Caco-2 (cell line): ENCODE results near the gene TTC9C. TPM values are rescaled to one million over a fixed set of nuclear protein-coding genes. Genes with fewer than 3 reads are reported as not detected.
"Not testable (repeated sequence)": the region's sequence is repeated elsewhere in the genome, so short reads cannot be mapped to it uniquely, and the experiment has no call there.

Source experiments
- BruUV-seq: library from RNA; stranded (reverse); fragments of 400-500 nt; replicated peaks from 2 replicates; lab custom pipeline; 2021; lab: Mats Ljungman, UMichigan
- CTCF ChIA-PET: fragments of 300-600 bp; sonication (Branson Sonifier 250); formaldehyde crosslinking; loops from one replicate; lab custom pipeline; 2022; ENCODE audit warnings: antibody characterized with exemption; lab: Charles Lee
- POLR2A ChIA-PET: fragments of 300-600 bp; sonication (Branson Sonifier 250); formaldehyde crosslinking; loops from one replicate; lab custom pipeline; 2022; ENCODE audit warnings: antibody characterized with exemption; lab: Charles Lee
- DNase-seq, 2 experiments: peaks; one replicate each; pipeline versions ENCODE4 v3.0.0 to v3.0.0-alpha.2; 2020 to 2022
- H3K27me3 ChIP-seq: replicated peaks from 2 replicates; pipeline ENCODE4 v1.6.0; 2011; ENCODE audit warnings: low read length; ENCODE audit not compliant: control insufficient read depth, insufficient read depth
- H3K36me3 ChIP-seq: 2 replicates; pipeline ENCODE4 v1.5.1; 2011; ENCODE audit warnings: low read length; ENCODE audit not compliant: control insufficient read depth, insufficient read depth
- H3K4me1 ChIP-seq: fragments of 250-450 bp; sonication (Bioruptor Pico); 2 replicates; pipeline ENCODE4 v1.5.1; 2020; ENCODE audit warnings: mild to moderate bottlenecking
- H3K4me3 ChIP-seq: 2 replicates; pipeline ENCODE4 v1.5.1; 2011; ENCODE audit warnings: low read depth, mild to moderate bottlenecking, control low read depth, low read length
- H3K9me3 ChIP-seq: fragments of 250-450 bp; sonication (Bioruptor Pico); 2 replicates; pipeline ENCODE4 v1.5.1; 2020; ENCODE audit warnings: mild to moderate bottlenecking, moderate library complexity
- H3K27ac Mint-ChIP-seq: one replicate; pipeline ENCODE4 v1.8.0; 2022; ENCODE audit warnings: mixed read lengths; ENCODE audit not compliant: unreplicated experiment
- H3K27me3 Mint-ChIP-seq: one replicate; pipeline ENCODE4 v1.8.0; 2022; ENCODE audit warnings: mixed read lengths; ENCODE audit not compliant: insufficient read depth, unreplicated experiment
- H3K36me3 Mint-ChIP-seq: one replicate; pipeline ENCODE4 v1.8.0; 2022; ENCODE audit warnings: mild to moderate bottlenecking, mixed read lengths; ENCODE audit not compliant: insufficient read depth, unreplicated experiment
- H3K4me1 Mint-ChIP-seq: one replicate; pipeline ENCODE4 v1.8.0; 2022; ENCODE audit warnings: low read depth, mixed read lengths; ENCODE audit not compliant: unreplicated experiment
- H3K4me3 Mint-ChIP-seq: one replicate; pipeline ENCODE4 v1.8.0; 2022; ENCODE audit warnings: mild to moderate bottlenecking, moderate library complexity, mixed read lengths; ENCODE audit not compliant: unreplicated experiment
- H3K9me3 Mint-ChIP-seq: one replicate; pipeline ENCODE4 v1.8.0; 2022; ENCODE audit warnings: mixed read lengths; ENCODE audit not compliant: unreplicated experiment
- intact Hi-C: fragments of 100-400 bp; cut with micrococcal nuclease; formaldehyde crosslinking; loops from one replicate; pipeline ENCODE4 v1.10.0; 2022; ENCODE audit not compliant: unreplicated experiment
- total RNA-seq: library from RNA; stranded (reverse); gene quantifications from 2 replicates; pipeline ENCODE4 v1.2.3, GENCODE V29; 2022
- TF ChIP-seq, protein P1 (sequence below), 2 experiments: fragments of 200-600 bp in 1 of 2; IDR thresholded peaks; 1 replicate in 1 of 2; 2 replicates in 1 of 2; pipeline versions ENCODE4 v1.5.1 to v1.8.0; 2011 to 2022; ENCODE audit warnings: antibody characterized with exemption in 1 of 2, control low read depth in 1 of 2, inconsistent platforms in 1 of 2, low read depth in 1 of 2, low read length in 1 of 2, mild to moderate bottlenecking in 1 of 2, moderate library complexity in 1 of 2; ENCODE audit not compliant: insufficient read depth in 1 of 2, severe bottlenecking in 1 of 2, unreplicated experiment in 1 of 2

TTC9C gene
- total RNA-seq, 1 experiment from 2014 or later, result 53.6 TPM

DNA sequence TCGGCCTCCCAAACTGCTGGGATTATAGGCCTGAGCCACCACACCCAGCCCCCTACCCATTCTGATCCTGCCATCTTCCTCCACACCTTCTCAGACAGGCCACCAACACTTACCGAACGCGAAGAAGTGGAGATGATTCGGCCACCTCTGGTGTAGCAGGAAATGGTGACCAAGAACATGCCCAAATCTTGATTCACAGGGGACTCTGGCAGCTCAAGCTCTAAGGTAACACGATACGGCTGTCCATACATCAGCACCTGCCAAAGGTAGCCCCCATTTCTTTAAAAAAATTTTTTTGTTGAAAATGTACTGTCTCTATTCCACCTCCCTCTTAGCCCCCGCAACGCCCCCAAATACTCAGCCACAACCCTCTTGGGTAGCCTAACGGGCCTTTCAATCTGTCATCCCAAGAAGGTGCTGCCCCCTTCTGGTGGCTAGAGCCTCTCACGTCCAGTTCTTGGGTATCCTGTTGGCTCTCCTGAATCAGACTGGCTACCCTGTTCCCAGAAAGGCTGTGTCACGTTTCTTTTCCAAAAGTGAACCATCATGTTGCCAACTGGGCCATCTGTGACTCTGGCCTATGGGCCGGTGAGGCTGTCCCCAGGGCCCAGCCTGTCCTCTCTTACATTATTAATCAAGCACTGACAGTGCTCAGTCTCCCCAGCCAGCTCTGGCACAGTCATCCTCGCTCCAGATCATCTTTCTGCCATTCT is 33.7 kb upstream of the TTC9C start:
- Histone ChIP-seq H3K4me1 (no peaks in the 10 kb centered on the region), H3K9me3 (no peaks in the 10 kb centered on the region), H3K27me3 (no peaks in the 10 kb centered on the region), H3K36me3 (peaks cover 2% of the 10 kb centered on the region), H3K4me3 (no peak overlapping the region)
- Mint-ChIP-seq H3K27ac (no peak overlapping the region), H3K9me3 (no peaks in the 10 kb centered on the region), H3K27me3 (no peaks in the 10 kb centered on the region), H3K36me3 (peaks cover 60% of the 10 kb centered on the region), H3K4me3 (no peak overlapping the region), H3K4me1 (peaks cover 6% of the 10 kb centered on the region)
- no TSS peak for BruUV-seq
- CTCF ChIA-PET, result interaction anchor here (0.6 to 1.5 kb wide), 8 partner anchors 11 to 288 kb away, joined by 3 to 10 read pairs (median 4); partner anchors contain the start of gene ZBTB3
- intact Hi-C loops, result loop anchor here (1.0 kb wide), 1 partner anchor 15 kb away; the partner anchor contains the start of gene UBXN1
- DNase-seq, result peak; percentile 70 to 77
- POLR2A ChIA-PET, result interaction anchor here (0.5 to 1.7 kb wide), 3 partner anchors 35 to 145 kb away, joined by 3 to 4 read pairs (median 4); partner anchors contain the start of gene TUT1
- TF ChIP-seq, protein P1, sequence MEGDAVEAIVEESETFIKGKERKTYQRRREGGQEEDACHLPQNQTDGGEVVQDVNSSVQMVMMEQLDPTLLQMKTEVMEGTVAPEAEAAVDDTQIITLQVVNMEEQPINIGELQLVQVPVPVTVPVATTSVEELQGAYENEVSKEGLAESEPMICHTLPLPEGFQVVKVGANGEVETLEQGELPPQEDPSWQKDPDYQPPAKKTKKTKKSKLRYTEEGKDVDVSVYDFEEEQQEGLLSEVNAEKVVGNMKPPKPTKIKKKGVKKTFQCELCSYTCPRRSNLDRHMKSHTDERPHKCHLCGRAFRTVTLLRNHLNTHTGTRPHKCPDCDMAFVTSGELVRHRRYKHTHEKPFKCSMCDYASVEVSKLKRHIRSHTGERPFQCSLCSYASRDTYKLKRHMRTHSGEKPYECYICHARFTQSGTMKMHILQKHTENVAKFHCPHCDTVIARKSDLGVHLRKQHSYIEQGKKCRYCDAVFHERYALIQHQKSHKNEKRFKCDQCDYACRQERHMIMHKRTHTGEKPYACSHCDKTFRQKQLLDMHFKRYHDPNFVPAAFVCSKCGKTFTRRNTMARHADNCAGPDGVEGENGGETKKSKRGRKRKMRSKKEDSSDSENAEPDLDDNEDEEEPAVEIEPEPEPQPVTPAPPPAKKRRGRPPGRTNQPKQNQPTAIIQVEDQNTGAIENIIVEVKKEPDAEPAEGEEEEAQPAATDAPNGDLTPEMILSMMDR (IDR thresholded peaks at IDR 0.05; ENCODE audit: insufficient read depth in 1 of 2, low read depth in 1 of 2, low read length in 1 of 2, severe bottlenecking in 1 of 2, unreplicated experiment in 1 of 2), result peak; percentile 64 to 82

DNA sequence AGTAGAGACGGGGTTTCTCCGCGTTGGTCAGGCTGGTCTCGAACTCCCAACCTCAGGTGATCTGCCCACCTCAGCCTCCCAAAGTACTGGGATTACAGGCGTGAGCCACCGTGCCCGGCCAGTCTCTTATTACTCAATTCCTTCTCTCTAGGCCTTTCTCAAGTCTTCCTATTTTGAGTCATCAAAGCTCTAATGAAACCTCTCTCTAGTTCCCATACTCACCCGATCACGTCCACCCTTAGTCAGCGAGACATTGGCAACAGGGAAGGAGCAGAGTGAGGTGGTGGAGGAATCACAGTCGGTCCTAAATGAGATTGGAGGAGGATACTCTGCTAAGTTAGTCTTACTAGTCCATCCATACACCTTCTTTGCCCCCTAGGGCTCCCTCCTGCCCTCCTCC is 26.0 kb upstream of the TTC9C start:
- H3K27ac Mint-ChIP-seq, result no peak overlapping the region
- no peaks in the 10 kb centered on the region for H3K9me3 Mint-ChIP-seq
- Histone ChIP-seq H3K27me3 (no peaks in the 10 kb centered on the region), H3K4me1 (peaks cover 9% of the 10 kb centered on the region; the same call in 1 of the 2 replicates), H3K9me3 (no peaks in the 10 kb centered on the region), H3K4me3 (no peak overlapping the region), H3K36me3 (no peaks in the 10 kb centered on the region; the same call in none of the 2 replicates)
- DNase-seq, result no peak
- BruUV-seq, result no TSS peak
- intact Hi-C loops, result no loop called here
- TF ChIP-seq, protein P1 (IDR thresholded peaks at IDR 0.05; ENCODE audit: insufficient read depth in 1 of 2, low read depth in 1 of 2, low read length in 1 of 2, severe bottlenecking in 1 of 2, unreplicated experiment in 1 of 2), result no peak
- peaks cover 16% of the 10 kb centered on the region for H3K4me1 Mint-ChIP-seq
- peaks cover 67% of the 10 kb centered on the region for H3K36me3 Mint-ChIP-seq
- ChIA-PET POLR2A (no interaction called here), CTCF (interaction anchor here (0.6 kb wide), 1 partner anchor 135 kb away, joined by 14 read pairs; no protein-coding TSS in a partner anchor)
- no peaks in the 10 kb centered on the region for H3K27me3 Mint-ChIP-seq
- H3K4me3 Mint-ChIP-seq, result no peak overlapping the region

DNA sequence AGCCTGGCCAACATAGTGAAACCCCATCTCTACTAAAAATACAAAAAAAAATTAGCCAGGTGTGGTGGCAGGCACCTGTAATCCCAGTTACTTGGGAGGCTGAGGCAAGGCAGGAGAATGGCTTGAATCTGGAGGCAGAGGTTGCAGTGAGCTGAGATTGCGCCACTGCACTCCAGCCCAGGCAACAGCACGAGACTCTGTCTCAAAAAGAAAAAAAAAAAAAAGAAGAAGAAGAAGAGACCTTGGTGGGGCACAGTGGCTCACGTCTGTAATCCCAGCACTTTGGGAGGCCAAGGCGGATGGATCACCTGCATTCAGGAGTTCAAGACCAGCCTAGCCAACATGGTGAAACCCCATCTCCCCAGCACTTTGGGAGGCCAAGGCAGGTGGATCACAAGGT is 24.4 kb upstream of the TTC9C start:
- H3K36me3 ChIP-seq, H3K4me3 Mint-ChIP-seq, H3K27me3 ChIP-seq, POLR2A ChIA-PET, BruUV-seq, H3K27me3 Mint-ChIP-seq, DNase-seq, H3K9me3 ChIP-seq, intact Hi-C loops, H3K9me3 Mint-ChIP-seq, CTCF ChIA-PET, H3K27ac Mint-ChIP-seq, H3K4me1 ChIP-seq, H3K4me3 ChIP-seq: not testable (repeated sequence)
- Mint-ChIP-seq H3K4me1 (peaks cover 18% of the 10 kb centered on the region), H3K36me3 (peaks cover 70% of the 10 kb centered on the region)
